Liver (tissue), 3 donors: ENCODE data around the gene PDCL2.

Source experiments
- ATF3 ChIP-seq: IDR thresholded peaks from 2 replicates; pipeline ENCODE4 v1.6.1; 2016; ENCODE audit warnings: antibody characterized with exemption
- CTCF ChIP-seq: fragments of 150-350 bp; IDR thresholded peaks from 2 replicates; pipeline ENCODE4 v1.5.1; 2017; ENCODE audit warnings: improper control_type of control experiment, low read depth, low read length; ENCODE audit not compliant: missing input control
- EGR1 ChIP-seq, 2 donors: IDR thresholded peaks; 2 replicates each; pipeline ENCODE4 v1.6.1; 2016 to 2018; ENCODE audit warnings: antibody characterized with exemption in 2 of 2, low read depth in 2 of 2
- GABPA ChIP-seq, 2 donors: IDR thresholded peaks in 1 of 2; conservative IDR thresholded peaks in 1 of 2; 2 replicates each; pipeline ENCODE4 v1.6.1; 2016; ENCODE audit warnings: antibody characterized with exemption in 2 of 2, mild to moderate bottlenecking in 1 of 2, moderate library complexity in 1 of 2
- JUND ChIP-seq, 2 donors: IDR thresholded peaks; 2 replicates each; pipeline ENCODE4 v1.6.1; 2016; ENCODE audit warnings: antibody characterized with exemption in 2 of 2
- MAX ChIP-seq: IDR thresholded peaks from 2 replicates; pipeline ENCODE4 v1.6.1; 2016; ENCODE audit warnings: antibody characterized with exemption
- NR2F2 ChIP-seq: IDR thresholded peaks from 2 replicates; pipeline ENCODE4 v1.6.1; 2016; ENCODE audit warnings: antibody characterized with exemption
- RAD21 ChIP-seq, 2 donors: IDR thresholded peaks; 2 replicates each; pipeline ENCODE4 v1.6.1; 2016; ENCODE audit warnings: antibody characterized with exemption in 2 of 2, mild to moderate bottlenecking in 2 of 2
- REST ChIP-seq: IDR thresholded peaks from 2 replicates; pipeline ENCODE4 v1.6.1; 2016; ENCODE audit warnings: antibody characterized with exemption, mild to moderate bottlenecking
- SP1 ChIP-seq: IDR thresholded peaks from 2 replicates; pipeline ENCODE4 v1.6.1; 2018; ENCODE audit warnings: antibody characterized with exemption, mild to moderate bottlenecking
- TAF1 ChIP-seq: conservative IDR thresholded peaks from 2 replicates; pipeline ENCODE4 v1.6.1; 2016; ENCODE audit warnings: antibody characterized with exemption, mild to moderate bottlenecking
- YY1 ChIP-seq: IDR thresholded peaks from 2 replicates; pipeline ENCODE4 v1.6.1; 2016; ENCODE audit warnings: antibody characterized with exemption, mild to moderate bottlenecking
- ZBTB33 ChIP-seq: IDR thresholded peaks from 2 replicates; pipeline ENCODE4 v1.6.1; 2016; ENCODE audit warnings: antibody characterized with exemption
- donor health status: healthy.
- donor health status: healthy.

- no peak for TF ChIP-seq CTCF
- no peak for TF ChIP-seq MAX
- TF ChIP-seq ZBTB33 = no peak
- no peak for TF ChIP-seq ATF3
- TF ChIP-seq REST = no peak
- TF ChIP-seq TAF1 = no peak
- TF ChIP-seq EGR1 (IDR thresholded peaks at IDR 0.05; ENCODE audit: low read depth in 2 of 2) = no peak
- no peak for TF ChIP-seq JUND (IDR thresholded peaks at IDR 0.05)
- TF ChIP-seq RAD21 (IDR thresholded peaks at IDR 0.05) = no peak
- no peak for TF ChIP-seq GABPA (IDR thresholded peaks at IDR 0.05 in 1 of 2, conservative IDR thresholded peaks at IDR 0.05 in 1 of 2)
- TF ChIP-seq YY1 = no peak
- TF ChIP-seq NR2F2 = no peak
- TF ChIP-seq SP1 = no peak
Observed at GRCh38 chr4:55524844-55525571, 67.0 kb downstream of the PDCL2 start.
